ENCODE measurements around the gene EHBP1L1. TPM values are rescaled to one million over a fixed set of nuclear protein-coding genes. Genes with fewer than 3 reads are reported as not detected.

EHBP1L1 gene
- total RNA-seq, 2 experiments from 2014 or later = 88.3 to 98.8 TPM

- Mint-ChIP-seq H3K36me3 (ENCODE audit: low read depth) (peaks cover 10% of the 10 kb centered on the region), H3K27me3 (no peaks in the 10 kb centered on the region), H3K9me3 (ENCODE audit: low read depth) (no peaks in the 10 kb centered on the region), H3K27ac (no peak overlapping the region), H3K4me1 (peaks cover 9% of the 10 kb centered on the region), H3K4me3 (no peak overlapping the region)
- no peak for DNase-seq
- ChIA-PET CTCF (no interaction called here), POLR2A (no interaction called here)
- intact Hi-C loops (cut with DNase I, micrococcal nuclease) = no loop called here
- ATAC-seq = no peak
These were observed 20.7 kb downstream of the EHBP1L1 start for GRCh38 chr11:65596520-65596919.

GRCh38 chr11:65598258-65598699, 22.4 kb downstream of the EHBP1L1 start:
- no peak overlapping the region for H3K4me3 Mint-ChIP-seq
- intact Hi-C loops (cut with DNase I, micrococcal nuclease) = no loop called here
- no peaks in the 10 kb centered on the region for H3K9me3 Mint-ChIP-seq (ENCODE audit: low read depth)
- H3K27ac Mint-ChIP-seq = no peak overlapping the region
- ATAC-seq (no peak), DNase-seq (no peak)
- H3K36me3 Mint-ChIP-seq (ENCODE audit: low read depth) = peaks cover 9% of the 10 kb centered on the region
- H3K4me1 Mint-ChIP-seq = peaks cover 9% of the 10 kb centered on the region
- H3K27me3 Mint-ChIP-seq = no peaks in the 10 kb centered on the region
- POLR2A ChIA-PET = no interaction called here
- CTCF ChIA-PET = interaction anchor here (0.7 to 1.2 kb wide), 2 partner anchors 12 to 15 kb away, joined by 3 to 4 read pairs; no protein-coding TSS in a partner anchor

- no peaks in the 10 kb centered on the region for H3K9me3 Mint-ChIP-seq (ENCODE audit: low read depth)
- H3K4me1 Mint-ChIP-seq = peaks cover 9% of the 10 kb centered on the region
- POLR2A ChIA-PET = no interaction called here
- no peak overlapping the region for H3K27ac Mint-ChIP-seq
- CTCF ChIA-PET = no interaction called here
- H3K4me3 Mint-ChIP-seq = no peak overlapping the region
- no peaks in the 10 kb centered on the region for H3K27me3 Mint-ChIP-seq
- DNase-seq = no peak
- ATAC-seq = no peak
- peaks cover 15% of the 10 kb centered on the region for H3K36me3 Mint-ChIP-seq (ENCODE audit: low read depth)
- intact Hi-C loops (cut with DNase I, micrococcal nuclease) = no loop called here
These were observed 23.5 kb downstream of the EHBP1L1 start for GRCh38 chr11:65599216-65599954.

GRCh38 chr11:65599955-65600246, 24.0 kb downstream of the EHBP1L1 start:
- ATAC-seq (no peak), DNase-seq (no peak)
- Mint-ChIP-seq H3K36me3 (ENCODE audit: low read depth) (peaks cover 17% of the 10 kb centered on the region), H3K27me3 (no peaks in the 10 kb centered on the region), H3K9me3 (ENCODE audit: low read depth) (no peaks in the 10 kb centered on the region), H3K4me3 (no peak overlapping the region), H3K4me1 (peaks cover 8% of the 10 kb centered on the region), H3K27ac (no peak overlapping the region)
- ChIA-PET CTCF (no interaction called here), POLR2A (no interaction called here)
- intact Hi-C loops (cut with DNase I, micrococcal nuclease) = no loop called here

DNA sequence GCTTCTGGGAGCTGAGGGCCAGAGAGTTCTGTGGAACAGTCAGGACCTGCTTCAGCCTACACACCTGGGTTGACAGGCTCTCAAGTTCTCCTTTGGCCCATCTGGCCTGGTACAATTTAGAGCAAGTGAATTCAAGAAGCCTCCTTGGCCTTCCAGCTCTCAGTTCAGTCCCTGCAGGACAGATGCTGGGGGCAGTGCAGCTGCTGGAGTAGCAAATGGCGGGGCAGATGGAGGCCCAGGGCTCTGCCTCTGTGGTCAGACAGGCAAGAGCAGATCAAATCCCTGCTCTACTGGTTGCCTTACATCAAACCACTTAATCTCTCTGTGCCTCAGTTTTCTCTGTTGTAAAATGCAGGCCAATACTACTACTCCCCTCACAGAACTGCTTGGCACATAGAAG, 28.4 kb downstream of the EHBP1L1 start:
- peaks cover 36% of the 10 kb centered on the region for H3K36me3 Mint-ChIP-seq (ENCODE audit: low read depth)
- CTCF ChIA-PET = interaction anchor here (0.5 to 1.4 kb wide), 5 partner anchors 11 to 236 kb away, joined by 3 to 4 read pairs (median 3); no protein-coding TSS in a partner anchor
- intact Hi-C loops (cut with DNase I, micrococcal nuclease) = no loop called here
- H3K4me1 Mint-ChIP-seq = peaks cover 3% of the 10 kb centered on the region
- no peaks in the 10 kb centered on the region for H3K27me3 Mint-ChIP-seq
- no peak overlapping the region for H3K4me3 Mint-ChIP-seq
- no peak overlapping the region for H3K27ac Mint-ChIP-seq
- no peak for ATAC-seq
- no peak for DNase-seq
- POLR2A ChIA-PET = no interaction called here
- no peaks in the 10 kb centered on the region for H3K9me3 Mint-ChIP-seq (ENCODE audit: low read depth)

GRCh38 chr11:65606876-65607613, 31.2 kb downstream of the EHBP1L1 start:
- Mint-ChIP-seq H3K27me3 (no peaks in the 10 kb centered on the region), H3K27ac (no peak overlapping the region), H3K36me3 (ENCODE audit: low read depth) (peaks cover 47% of the 10 kb centered on the region), H3K9me3 (ENCODE audit: low read depth) (no peaks in the 10 kb centered on the region), H3K4me3 (no peak overlapping the region), H3K4me1 (peaks cover 27% of the 10 kb centered on the region)
- POLR2A ChIA-PET = no interaction called here
- intact Hi-C loops (cut with DNase I, micrococcal nuclease) = no loop called here
- peak; percentile 76 for ATAC-seq
- CTCF ChIA-PET = interaction anchor here (1.5 kb wide), 1 partner anchor 19 kb away, joined by 4 read pairs; no protein-coding TSS in a partner anchor
- peak; percentile 55 for DNase-seq

- intact Hi-C loops (cut with DNase I, micrococcal nuclease) = no loop called here
- POLR2A ChIA-PET = no interaction called here
- Mint-ChIP-seq H3K27ac (no peak overlapping the region), H3K4me3 (no peak overlapping the region), H3K36me3 (ENCODE audit: low read depth) (peaks cover 53% of the 10 kb centered on the region), H3K4me1 (peaks cover 32% of the 10 kb centered on the region), H3K27me3 (no peaks in the 10 kb centered on the region), H3K9me3 (ENCODE audit: low read depth) (no peaks in the 10 kb centered on the region)
- CTCF ChIA-PET = interaction anchor here (1.5 kb wide), 1 partner anchor 20 kb away, joined by 4 read pairs; no protein-coding TSS in a partner anchor
- DNase-seq (no peak), ATAC-seq (no peak)
These were observed 32.0 kb downstream of the EHBP1L1 start for GRCh38 chr11:65607614-65608426.

GRCh38 chr11:65609229-65609628, 33.4 kb downstream of the EHBP1L1 start:
- CTCF ChIA-PET = interaction anchor here (0.6 to 1.5 kb wide), 5 partner anchors 9 to 242 kb away, joined by 3 to 6 read pairs (median 3); no protein-coding TSS in a partner anchor
- POLR2A ChIA-PET = no interaction called here
- Mint-ChIP-seq H3K36me3 (ENCODE audit: low read depth) (peaks cover 54% of the 10 kb centered on the region), H3K27ac (no peak overlapping the region), H3K4me1 (peaks cover 37% of the 10 kb centered on the region), H3K4me3 (no peak overlapping the region), H3K9me3 (ENCODE audit: low read depth) (no peaks in the 10 kb centered on the region), H3K27me3 (no peaks in the 10 kb centered on the region)
- no peak for ATAC-seq
- DNase-seq = no peak
- intact Hi-C loops (cut with DNase I, micrococcal nuclease) = no loop called here

GRCh38 chr11:65609665-65610064, 33.8 kb downstream of the EHBP1L1 start:
- intact Hi-C loops (cut with DNase I, micrococcal nuclease) = no loop called here

GRCh38 chr11:65610404-65610803, 34.6 kb downstream of the EHBP1L1 start:
- Mint-ChIP-seq H3K27ac (peak overlapping the region; percentile 81), H3K27me3 (no peaks in the 10 kb centered on the region), H3K36me3 (ENCODE audit: low read depth) (peaks cover 50% of the 10 kb centered on the region), H3K4me1 (peaks cover 37% of the 10 kb centered on the region), H3K4me3 (no peak overlapping the region), H3K9me3 (ENCODE audit: low read depth) (no peaks in the 10 kb centered on the region)
- intact Hi-C loops (cut with DNase I, micrococcal nuclease) = no loop called here
- ChIA-PET CTCF (interaction anchor here (0.7 to 1.5 kb wide), 3 partner anchors 17 to 99 kb away, joined by 3 to 6 read pairs (median 3); no protein-coding TSS in a partner anchor), POLR2A (no interaction called here)
- DNase-seq (no peak), ATAC-seq (no peak)

More at GRCh38 chr11:65609665-65610064, 33.8 kb downstream of the EHBP1L1 start:
- DNase-seq (no peak), ATAC-seq (no peak)
- H3K27me3 Mint-ChIP-seq = no peaks in the 10 kb centered on the region
- H3K36me3 Mint-ChIP-seq (ENCODE audit: low read depth) = peaks cover 50% of the 10 kb centered on the region
- H3K4me3 Mint-ChIP-seq = no peak overlapping the region
- ChIA-PET POLR2A (no interaction called here), CTCF (interaction anchor here (1.1 to 1.5 kb wide), 3 partner anchors 16 to 33 kb away, joined by 3 to 6 read pairs (median 3); no protein-coding TSS in a partner anchor)
- peaks cover 37% of the 10 kb centered on the region for H3K4me1 Mint-ChIP-seq
- H3K9me3 Mint-ChIP-seq (ENCODE audit: low read depth) = no peaks in the 10 kb centered on the region
- peak overlapping the region; percentile 81 for H3K27ac Mint-ChIP-seq

- Mint-ChIP-seq H3K27ac (peak overlapping the region; percentile 51), H3K4me1 (peaks cover 37% of the 10 kb centered on the region), H3K9me3 (ENCODE audit: low read depth) (no peaks in the 10 kb centered on the region), H3K4me3 (peak overlapping the region; percentile 96), H3K27me3 (no peaks in the 10 kb centered on the region), H3K36me3 (ENCODE audit: low read depth) (peaks cover 44% of the 10 kb centered on the region)
- intact Hi-C loops (cut with DNase I, micrococcal nuclease) = no loop called here
- POLR2A ChIA-PET = no interaction called here
- no peak for DNase-seq
- ATAC-seq = no peak
- CTCF ChIA-PET = interaction anchor here (0.7 to 1.5 kb wide), 2 partner anchors 18 to 98 kb away, joined by 3 to 6 read pairs; no protein-coding TSS in a partner anchor
These were observed 35.3 kb downstream of the EHBP1L1 start for GRCh38 chr11:65611028-65611757.

Measured in activated CD4-positive, alpha-beta T cell treated with anti-CD3 and anti-CD28 coated beads for 36 hours (primary cell).